Measurements from ENCODE around the gene TBPL2. TPM values are rescaled to one million over a fixed set of nuclear protein-coding genes. Genes with fewer than 3 reads are reported as not detected.

The TBPL2 gene
- total and polyA plus RNA-seq, 2 donors, result not detected

GRCh38 chr14:55370883-55371455, 69.4 kb downstream of the TBPL2 start:
- DNase-seq (ENCODE audit: low read depth in 6 of 9, low spot score in 9 of 9), result no peak
- 93% methylated on average over 11 of the region's 11 CpGs for WGBS
- Histone ChIP-seq H3K4me1 (ENCODE audit: control insufficient read depth in 2 of 2, insufficient read depth in 2 of 2, low read length in 2 of 2) (peaks cover 3 to 5% of the 10 kb centered on the region in 2 donors), H3K27ac (ENCODE audit: low read depth in 1 of 2, low read length in 1 of 2) (no peak overlapping the region), H3K36me3 (ENCODE audit: control insufficient read depth in 2 of 2, insufficient read depth in 2 of 2, low read length in 1 of 2) (peaks cover 12 to 18% of the 10 kb centered on the region in 2 donors), H3K9me3 (ENCODE audit: control insufficient read depth in 2 of 2, insufficient read depth in 1 of 2, low read length in 1 of 2) (no peaks in the 10 kb centered on the region), H3K4me3 (ENCODE audit: low read length in 2 of 2) (no peak overlapping the region), H3K27me3 (ENCODE audit: control insufficient read depth in 2 of 2, insufficient read depth in 1 of 2, low read length in 1 of 2) (no peaks in the 10 kb centered on the region)

GRCh38 chr14:55366271-55366670, 74.1 kb downstream of the TBPL2 start:
- 95% methylated on average over 3 of the region's 3 CpGs for WGBS
- H3K9me3 ChIP-seq (ENCODE audit: control insufficient read depth in 2 of 2, insufficient read depth in 1 of 2, low read length in 1 of 2), result no peaks in the 10 kb centered on the region
- DNase-seq (ENCODE audit: low read depth in 6 of 9, low spot score in 9 of 9), result no peak
- H3K4me1 ChIP-seq (ENCODE audit: control insufficient read depth in 2 of 2, insufficient read depth in 2 of 2, low read length in 2 of 2), result no peaks in the 10 kb centered on the region
- peaks cover 18 to 19% of the 10 kb centered on the region in 2 donors for H3K36me3 ChIP-seq (ENCODE audit: control insufficient read depth in 2 of 2, insufficient read depth in 2 of 2, low read length in 1 of 2)
- H3K27ac ChIP-seq (ENCODE audit: low read depth in 1 of 2, low read length in 1 of 2), result no peak overlapping the region
- H3K4me3 ChIP-seq (ENCODE audit: low read length in 2 of 2), result no peak overlapping the region
- no peaks in the 10 kb centered on the region for H3K27me3 ChIP-seq (ENCODE audit: control insufficient read depth in 2 of 2, insufficient read depth in 1 of 2, low read length in 1 of 2)

Other genes with a start within 250 kb of the TBPL2 start
- 67.6 TPM for gene DLGAP5, start 249.0 kb downstream of the TBPL2 start, total RNA-seq
- 3.0 TPM for gene DLGAP5, start 249.0 kb downstream of the TBPL2 start, polyA plus RNA-seq
- gene FBXO34, start 169.2 kb downstream of the TBPL2 start, total RNA-seq, result 23.3 TPM
- gene FBXO34, start 169.2 kb downstream of the TBPL2 start, polyA plus RNA-seq, result 15.8 TPM
- 8.1 TPM for gene ATG14, start 28.8 kb downstream of the TBPL2 start, total RNA-seq
- 12.3 TPM for gene ATG14, start 28.8 kb downstream of the TBPL2 start, polyA plus RNA-seq
- gene KTN1, start 139.6 kb upstream of the TBPL2 start, total RNA-seq, result 102 TPM
- gene KTN1, start 139.6 kb upstream of the TBPL2 start, polyA plus RNA-seq, result 125 TPM